IMR-90 (cell line): ENCODE results near the gene GMPR.

Source experiments
- CTCF ChIP-seq: conservative IDR thresholded peaks from 2 replicates; pipeline ENCODE4 v1.5.1; 2012; ENCODE audit warnings: mild to moderate bottlenecking, low read depth, low read length, improper control_type of control experiment
- MAFK ChIP-seq: IDR thresholded peaks from 2 replicates; pipeline ENCODE4 v1.6.1; 2012; ENCODE audit warnings: low read depth, low read length, improper control_type of control experiment
- MXI1 ChIP-seq: IDR thresholded peaks from 2 replicates; pipeline ENCODE4 v1.6.1; 2012; ENCODE audit warnings: low read depth, mild to moderate bottlenecking, low read length, moderate library complexity, borderline replicate concordance
- NFE2L2 ChIP-seq: fragments of 150-350 bp; IDR thresholded peaks from 2 replicates; pipeline ENCODE4 v1.6.1; 2016; ENCODE audit warnings: low read depth, mild to moderate bottlenecking, low read length
- POLR2A ChIP-seq: IDR thresholded peaks from 2 replicates; pipeline ENCODE4 v1.6.1; 2012; ENCODE audit warnings: mild to moderate bottlenecking, low read depth, low read length
- RCOR1 ChIP-seq: IDR thresholded peaks from 2 replicates; pipeline ENCODE4 v1.6.1; 2012; ENCODE audit warnings: mild to moderate bottlenecking, low read length, improper control_type of control experiment; ENCODE audit not compliant: insufficient replicate concordance
- RFX5 ChIP-seq: IDR thresholded peaks from 2 replicates; pipeline ENCODE4 v1.8.0; 2012; ENCODE audit warnings: low read depth, mild to moderate bottlenecking, low read length, moderate library complexity
- USF2 ChIP-seq: fragments of 150-350 bp; IDR thresholded peaks from 2 replicates; pipeline ENCODE4 v1.6.1; 2017; ENCODE audit warnings: mild to moderate bottlenecking, antibody characterized with exemption, low read length, low read depth

- TF ChIP-seq CTCF (no peak), POLR2A (no peak), MAFK (no peak), RCOR1 (no peak), MXI1 (no peak), NFE2L2 (no peak), RFX5 (no peak), USF2 (no peak)
Measured at GRCh38 chr6:16282370-16282769, 44.0 kb downstream of the GMPR start.
